DND-41 (cell line): ENCODE results near the gene MATN1.

Experiments
- ATAC-seq: fragments of 200-7000 bp; cut with Tn5 transposase; 3 replicates; pipeline ENCODE4 v1.9.1; 2021; ENCODE audit warnings: low read depth; ENCODE audit not compliant: insufficient read depth
- DNase-seq: peaks from one replicate; pipeline ENCODE4 v3.0.0-alpha.2; 2020
- H2AFZ ChIP-seq: 2 replicates; pipeline ENCODE4 v1.6.0; 2012; ENCODE audit warnings: low read depth, low read length
- H3K27ac ChIP-seq: 2 replicates; pipeline ENCODE4 v1.5.1; 2012; ENCODE audit warnings: low read length, inconsistent platforms
- H3K27me3 ChIP-seq: fragments of 200-600 bp; sonication (generic); 2 replicates; pipeline ENCODE4 v1.6.0; 2012; ENCODE audit warnings: low read length, mild to moderate bottlenecking, inconsistent platforms; ENCODE audit not compliant: insufficient read depth, poor library complexity
- H3K36me3 ChIP-seq: 2 replicates; pipeline ENCODE4 v1.5.1; 2012; ENCODE audit warnings: low read length, inconsistent platforms; ENCODE audit not compliant: insufficient read depth
- H3K4me1 ChIP-seq: 2 replicates; pipeline ENCODE4 v1.5.1; 2012; ENCODE audit warnings: mild to moderate bottlenecking, low read length; ENCODE audit not compliant: insufficient read depth
- H3K4me2 ChIP-seq: 2 replicates; pipeline ENCODE4 v1.6.0; 2012; ENCODE audit warnings: mild to moderate bottlenecking, moderate library complexity, low read length, inconsistent platforms; ENCODE audit not compliant: insufficient read depth
- H3K4me3 ChIP-seq, 2 experiments: fragments of 200-600 bp in 1 of 2; shearing (Covaris generic) in 1 of 2; 2 replicates each; pipeline ENCODE4 v1.5.1; 2012 to 2016; ENCODE audit warnings: inconsistent platforms in 2 of 2, low read length in 2 of 2, mild to moderate bottlenecking in 2 of 2, low read depth in 1 of 2, moderate library complexity in 1 of 2
- H3K79me2 ChIP-seq: 2 replicates; pipeline ENCODE4 v1.6.0; 2012; ENCODE audit warnings: low read length, inconsistent platforms; ENCODE audit not compliant: insufficient read depth
- H3K9ac ChIP-seq: 2 replicates; pipeline ENCODE4 v1.6.0; 2012; ENCODE audit warnings: low read depth, mild to moderate bottlenecking, inconsistent platforms, low read length, moderate library complexity
- H3K9me3 ChIP-seq: 2 replicates; pipeline ENCODE4 v1.5.1; 2012; ENCODE audit warnings: low read length, moderate library complexity, mild to moderate bottlenecking, inconsistent platforms; ENCODE audit not compliant: insufficient read depth, severe bottlenecking
- H4K20me1 ChIP-seq: 2 replicates; pipeline ENCODE4 v1.6.0; 2012; ENCODE audit warnings: low read length; ENCODE audit not compliant: insufficient read depth
- CTCF ChIP-seq: IDR thresholded peaks from 2 replicates; pipeline ENCODE4 v1.5.1; 2012; ENCODE audit warnings: borderline replicate concordance, low read length, moderate library complexity, mild to moderate bottlenecking; ENCODE audit not compliant: poor library complexity, severe bottlenecking; ENCODE audit errors: extremely low read depth
- EZH2 ChIP-seq: IDR thresholded peaks from 3 replicates; pipeline ENCODE4 v1.6.1; 2012; ENCODE audit warnings: borderline replicate concordance, low read depth, mild to moderate bottlenecking, moderate library complexity, low read length, inconsistent platforms; ENCODE audit not compliant: severe bottlenecking

MATN1 gene

GRCh38 chr1:30762930-30763650 lies 39.7 kb upstream of the MATN1 start:
- TF ChIP-seq EZH2 (no peak), CTCF (no peak)
- no peak overlapping the region for H3K27ac ChIP-seq
- H3K4me2 ChIP-seq, result no peak overlapping the region
- no peak for DNase-seq
- H3K4me1 ChIP-seq, result peaks cover 5% of the 10 kb centered on the region; the same call in 1 of the 2 replicates
- no peak overlapping the region for H3K9ac ChIP-seq
- no peaks in the 10 kb centered on the region for H4K20me1 ChIP-seq
- no peaks in the 10 kb centered on the region for H3K27me3 ChIP-seq
- no peak for ATAC-seq
- H3K79me2 ChIP-seq, result no peaks in the 10 kb centered on the region
- no peaks in the 10 kb centered on the region for H3K36me3 ChIP-seq
- no peak overlapping the region for H3K4me3 ChIP-seq
- H2AFZ ChIP-seq, result no peak overlapping the region
- H3K9me3 ChIP-seq, result no peaks in the 10 kb centered on the region

GRCh38 chr1:30762152-30762929 lies 39.0 kb upstream of the MATN1 start:
- no peaks in the 10 kb centered on the region for H3K9me3 ChIP-seq
- H3K9ac ChIP-seq, result no peak overlapping the region
- no peaks in the 10 kb centered on the region for H3K36me3 ChIP-seq
- no peak overlapping the region for H3K4me3 ChIP-seq
- no peak overlapping the region for H3K4me2 ChIP-seq
- no peaks in the 10 kb centered on the region for H3K27me3 ChIP-seq
- no peak overlapping the region for H3K27ac ChIP-seq
- DNase-seq (no peak), ATAC-seq (no peak)
- H3K4me1 ChIP-seq, result peaks cover 12% of the 10 kb centered on the region
- no peaks in the 10 kb centered on the region for H4K20me1 ChIP-seq
- no peak for TF ChIP-seq CTCF
- no peak for TF ChIP-seq EZH2
- no peak overlapping the region for H2AFZ ChIP-seq
- H3K79me2 ChIP-seq, result no peaks in the 10 kb centered on the region

- no peaks in the 10 kb centered on the region for H3K9me3 ChIP-seq
- no peak overlapping the region for H3K9ac ChIP-seq
- H4K20me1 ChIP-seq, result no peaks in the 10 kb centered on the region
- ATAC-seq (no peak), DNase-seq (no peak)
- H3K79me2 ChIP-seq, result no peaks in the 10 kb centered on the region
- H3K36me3 ChIP-seq, result no peaks in the 10 kb centered on the region
- H2AFZ ChIP-seq, result no peak overlapping the region
- no peaks in the 10 kb centered on the region for H3K27me3 ChIP-seq
- H3K4me1 ChIP-seq, result peaks cover 20% of the 10 kb centered on the region
- H3K4me2 ChIP-seq, result no peak overlapping the region
- TF ChIP-seq EZH2 (no peak), CTCF (no peak)
- H3K27ac ChIP-seq, result no peak overlapping the region
- H3K4me3 ChIP-seq, result no peak overlapping the region
Measured at GRCh38 chr1:30761381-30762151, 38.2 kb upstream of the MATN1 start.
